Esophagus muscularis mucosa (tissue), 4 donors: ENCODE measurements around the gene SUPT3H. TPM values are rescaled to one million over a fixed set of nuclear protein-coding genes. Genes with fewer than 3 reads are reported as not detected.

Experiments used
- DNase-seq: peaks from one replicate; pipeline ENCODE4 v3.0.0-alpha.2; 2017; ENCODE audit errors: extremely low spot score
- H3K27ac ChIP-seq, 4 donors: fragments of 200-600 bp; sonication (generic); replicated peaks in 1 of 4; 1 replicate in 3 of 4; 2 replicates in 1 of 4; pipeline ENCODE4 v1.5.1; 2016 to 2019; ENCODE audit warnings: mild to moderate bottlenecking in 1 of 4
- H3K27me3 ChIP-seq, 4 donors: fragments of 200-600 bp; sonication (generic); one replicate each; pipeline versions ENCODE4 v1.5.1 to v1.6.0; 2016 to 2019
- H3K36me3 ChIP-seq, 4 donors: fragments of 200-600 bp; sonication (generic); one replicate each; pipeline ENCODE4 v1.5.1; 2016 to 2019
- H3K4me1 ChIP-seq, 4 donors: fragments of 200-600 bp; sonication (generic); one replicate each; pipeline ENCODE4 v1.5.1; 2016 to 2019
- H3K4me3 ChIP-seq, 4 donors: fragments of 200-600 bp; sonication (generic); 1 replicate in 2 of 4; 2 replicates in 2 of 4; pipeline ENCODE4 v1.5.1; 2016 to 2019; ENCODE audit warnings: mild to moderate bottlenecking in 4 of 4, moderate library complexity in 1 of 4
- H3K9me3 ChIP-seq, 4 donors: fragments of 200-600 bp; sonication (generic); 1 replicate in 3 of 4; 2 replicates in 1 of 4; pipeline ENCODE4 v1.5.1; 2016 to 2019
- CTCF ChIP-seq, 3 experiments: fragments of 200-600 bp in 2 of 3; fragments of 450-650 bp in 1 of 3; sonication (generic) in 2 of 3; IDR thresholded peaks; one replicate each; pipeline ENCODE4 v1.5.1; 2017 to 2019; ENCODE audit warnings: antibody characterized with exemption in 3 of 3, mild to moderate bottlenecking in 2 of 3, moderate library complexity in 1 of 3
- EP300 ChIP-seq: sonication (generic); formaldehyde crosslinking; IDR thresholded peaks from one replicate; pipeline ENCODE4 v1.6.1; 2017; ENCODE audit warnings: antibody characterized with exemption
- POLR2A ChIP-seq: fragments of 450-650 bp; IDR thresholded peaks from one replicate; pipeline ENCODE4 v1.6.1; 2017; ENCODE audit warnings: antibody characterized with exemption, moderate library complexity, mild to moderate bottlenecking, low read depth
- POLR2AphosphoS5 ChIP-seq, 2 donors: sonication (generic); formaldehyde crosslinking; IDR thresholded peaks; one replicate each; pipeline ENCODE4 v1.6.1; 2017; ENCODE audit warnings: antibody characterized with exemption in 2 of 2
- WGBS: methylation state at CpG from one replicate; pipeline ENCODE4 v1.1.5; 2018; 5-methylcytosine and 5-hydroxymethylcytosine counted together
- intact Hi-C: fragments of 100-400 bp; cut with DNase I; formaldehyde crosslinking; loops from one replicate; pipeline ENCODE4 v1.15.1; 2023
- total RNA-seq, 4 donors: library from RNA; depleted of rRNA; stranded (reverse); fragments of >200 nt; gene quantifications; one replicate each; pipeline versions ENCODE4 v1.1.0 to v1.2.1, GENCODE V29; 2016

SUPT3H gene
- total RNA-seq, result 10 to 100 TPM in 2 of 4 donors, 1 to 10 TPM in 2; 5.1 to 13.3 (median 9.9) TPM

- H3K9me3 ChIP-seq, result no peaks in the 10 kb centered on the region
- peak within 1 kb of the TSS; percentile 66 to 95 (median 80) for H3K4me3 ChIP-seq
- H3K4me1 ChIP-seq, result peaks cover 3 to 20% (median 13%) of the 10 kb centered on the region in 4 donors
- intact Hi-C loops, result no loop called here
- H3K27me3 ChIP-seq, result no peaks in the 10 kb centered on the region
- no peaks in the 10 kb centered on the region for H3K36me3 ChIP-seq
- under 1% methylated on average over 62 of the region's 75 CpGs for WGBS
- H3K27ac ChIP-seq, result peak within 1 kb of the TSS; percentile 92 to 98 (median 95)
- peak; percentile 86 to 88 for TF ChIP-seq POLR2AphosphoS5 (IDR thresholded peaks at IDR 0.05)
- no peak for TF ChIP-seq EP300
- peak in 2 of 3 experiments; percentile 25 to 38 for TF ChIP-seq CTCF (IDR thresholded peaks at IDR 0.05)
- peak; percentile 47 for TF ChIP-seq POLR2A
- DNase-seq, result peak; percentile 95
Measured at GRCh38 chr6:45377554-45378333, at the start of gene SUPT3H. Gene SUPT3H, minus strand, starts transcription at chr6:45377934.

GRCh38 chr6:45426251-45426650 is 48.5 kb upstream of the SUPT3H start:
- TF ChIP-seq POLR2AphosphoS5 (IDR thresholded peaks at IDR 0.05) (no peak), CTCF (IDR thresholded peaks at IDR 0.05) (no peak), EP300 (no peak), POLR2A (no peak)
- H3K27ac ChIP-seq, result no peak overlapping the region
- WGBS, result 73% methylated on average over 4 of the region's 4 CpGs
- H3K9me3 ChIP-seq, result no peaks in the 10 kb centered on the region
- intact Hi-C loops, result no loop called here
- H3K4me1 ChIP-seq, result peaks cover 16 to 29% (median 26%) of the 10 kb centered on the region in 4 donors
- H3K4me3 ChIP-seq, result no peak overlapping the region
- H3K36me3 ChIP-seq, result no peaks in the 10 kb centered on the region
- peaks cover 0 to 45% (median 22%) of the 10 kb centered on the region in 4 donors for H3K27me3 ChIP-seq
- no peak for DNase-seq

- no peaks in the 10 kb centered on the region for H3K36me3 ChIP-seq
- intact Hi-C loops, result no loop called here
- peaks cover 7 to 63% (median 40%) of the 10 kb centered on the region in 4 donors for H3K27me3 ChIP-seq
- no peaks in the 10 kb centered on the region for H3K9me3 ChIP-seq
- no peak for DNase-seq
- peaks cover 29 to 45% (median 43%) of the 10 kb centered on the region in 4 donors for H3K4me1 ChIP-seq
- WGBS, result 60% methylated on average over 6 of the region's 6 CpGs
- peak overlapping the region in 2 of 4 donors; percentile 27 to 60 for H3K27ac ChIP-seq
- TF ChIP-seq POLR2A (no peak), CTCF (IDR thresholded peaks at IDR 0.05) (no peak), EP300 (no peak), POLR2AphosphoS5 (IDR thresholded peaks at IDR 0.05) (no peak)
- H3K4me3 ChIP-seq, result peak overlapping the region; percentile 58 to 73 (median 60)
Measured at GRCh38 chr6:45424451-45424861, 46.7 kb upstream of the SUPT3H start.

- no peak for DNase-seq
- peak overlapping the region; percentile 58 to 73 (median 60) for H3K4me3 ChIP-seq
- peaks cover 29 to 48% (median 46%) of the 10 kb centered on the region in 4 donors for H3K4me1 ChIP-seq
- intact Hi-C loops, result no loop called here
- WGBS, result 23% methylated on average over 38 of the region's 38 CpGs
- H3K9me3 ChIP-seq, result no peaks in the 10 kb centered on the region
- peaks cover 7 to 69% (median 44%) of the 10 kb centered on the region in 4 donors for H3K27me3 ChIP-seq
- TF ChIP-seq POLR2AphosphoS5 (IDR thresholded peaks at IDR 0.05), result no peak
- no peak for TF ChIP-seq CTCF (IDR thresholded peaks at IDR 0.05)
- no peak for TF ChIP-seq EP300
- no peak for TF ChIP-seq POLR2A
- H3K27ac ChIP-seq, result peak overlapping the region; percentile 27 to 60 (median 48)
- no peaks in the 10 kb centered on the region for H3K36me3 ChIP-seq
Measured at GRCh38 chr6:45423824-45424450, 46.2 kb upstream of the SUPT3H start.
